ENCODE results near the gene CSNK2A2. TPM values are rescaled to one million over a fixed set of nuclear protein-coding genes. Genes with fewer than 3 reads are reported as not detected.

CSNK2A2 gene
- total and polyA plus RNA-seq, 10 of the 15 experiments (the other 5 are each of a cell fraction or from before 2014, with no cell fraction given), result 17.4 to 79.1 (median 29.4) TPM

DNA sequence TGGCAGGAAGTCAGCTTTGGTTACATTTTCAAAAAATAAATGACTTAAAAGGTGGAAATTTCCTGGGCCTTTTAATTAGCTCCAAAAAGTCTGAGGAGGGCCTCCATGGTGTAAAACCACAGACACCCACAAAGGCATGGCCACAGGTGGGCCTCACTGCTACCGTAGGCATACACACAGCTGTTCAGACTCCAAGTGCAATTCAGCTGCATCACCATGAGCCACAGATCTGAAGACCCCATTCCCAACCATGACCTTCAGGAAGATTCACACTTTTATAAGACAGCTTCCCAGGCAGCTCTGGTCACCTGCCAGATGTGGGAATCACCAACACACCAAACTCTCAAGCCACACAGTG, 20.6 kb downstream of the CSNK2A2 start:
- DNase-seq (ENCODE audit: low read depth, low spot score) (no peak), FAIRE-seq (no peak), ATAC-seq (no peak)
- in situ Hi-C loops (cut with MboI), result no loop called here
- ChIA-PET POLR2A (interaction anchor here (1.4 kb wide), 1 partner anchor 66 kb away, joined by 3 read pairs; no protein-coding TSS in a partner anchor), CTCF (interaction anchor here (0.9 to 1.8 kb wide), 4 partner anchors 14 to 310 kb away, joined by 3 to 4 read pairs (median 3); no protein-coding TSS in a partner anchor), RAD21 (ENCODE audit: unreplicated experiment) (no interaction called here), SMC1A (ENCODE audit: uncharacterized antibody, unreplicated experiment) (interaction anchor here (0.8 to 2.3 kb wide), 6 partner anchors 9 to 66 kb away, joined by 3 to 8 read pairs (median 4); no protein-coding TSS in a partner anchor)
- no TSS peak for BruUV-seq (replicated peaks)
- no peak overlapping the region for H3K9ac ChIP-seq (ENCODE audit: control insufficient read depth, insufficient read depth, low read length)
- H3K27ac ChIP-seq (ENCODE audit: control insufficient read depth, insufficient read depth), result no peak overlapping the region
- intact Hi-C loops (cut with micrococcal nuclease; ENCODE audit: unreplicated experiment), result no loop called here
- peaks cover 10 to 13% of the 10 kb centered on the region in 2 experiments for H3K36me3 ChIP-seq (ENCODE audit: control insufficient read depth in 2 of 2, insufficient read depth in 2 of 2, low read length in 1 of 2)
- H3K4me3 ChIP-seq, result no peak overlapping the region
- H3K9me3 ChIP-seq (replicated peaks; ENCODE audit: control insufficient read depth, insufficient read depth, low read length), result no peaks in the 10 kb centered on the region
- no peak overlapping the region for H3K4me2 ChIP-seq (ENCODE audit: control insufficient read depth, insufficient read depth)
- H3K4me1 ChIP-seq (ENCODE audit: control insufficient read depth, insufficient read depth, low read length), result no peaks in the 10 kb centered on the region
- WGBS (ENCODE audit: insufficient coverage, insufficient replicate concordance, low lambda C conversion rate, missing lambda C conversion rate), result 100% methylated on average over 1 of the region's 1 CpG
- no peaks in the 10 kb centered on the region for H3K27me3 ChIP-seq (replicated peaks in 1 of 2; ENCODE audit: control insufficient read depth in 2 of 2, insufficient read depth in 2 of 2, low read length in 1 of 2)
- H3K79me2 ChIP-seq (ENCODE audit: control insufficient read depth, insufficient read depth, low read length), result no peaks in the 10 kb centered on the region; the same call in 1 of the 2 replicates
- H4K20me1 ChIP-seq (ENCODE audit: control insufficient read depth, insufficient read depth), result no peaks in the 10 kb centered on the region; the same call in 1 of the 2 replicates
- H2AFZ ChIP-seq (ENCODE audit: control insufficient read depth, low read depth, low read length), result no peak overlapping the region
- TF ChIP-seq HCFC1 (IDR thresholded peaks at IDR 0.05; ENCODE audit: low read length) (no peak), ESRRA (IDR thresholded peaks at IDR 0.05; ENCODE audit: low read length) (no peak), POLR2A (IDR thresholded peaks at IDR 0.05; ENCODE audit: low read depth, low read length) (no peak), WRNIP1 (IDR thresholded peaks at IDR 0.05; ENCODE audit: borderline replicate concordance, low read depth, low read length) (no peak), SRF (IDR thresholded peaks at IDR 0.05; ENCODE audit: low read depth in 2 of 2, low read length in 2 of 2) (no peak), MXI1 (IDR thresholded peaks at IDR 0.05; ENCODE audit: low read depth, low read length) (no peak), POU2F2 (IDR thresholded peaks at IDR 0.05; ENCODE audit: borderline replicate concordance, low read depth, low read length) (no peak), SIX5 (IDR thresholded peaks at IDR 0.05; ENCODE audit: low read depth, low read length, severe bottlenecking) (no peak), ZNF217 (IDR thresholded peaks at IDR 0.05) (no peak), STAT1 (conservative IDR thresholded peaks at IDR 0.05) (no peak), CBX3 (IDR thresholded peaks at IDR 0.05; ENCODE audit: borderline replicate concordance, low read depth) (no peak), ETV6 (conservative IDR thresholded peaks at IDR 0.05 in 1 of 2, IDR thresholded peaks at IDR 0.05 in 1 of 2; ENCODE audit: borderline replicate concordance in 1 of 2, low read depth in 1 of 2) (no peak), RELA (IDR thresholded peaks at IDR 0.05; ENCODE audit: borderline replicate concordance, partially characterized antibody) (no peak), MTA2 (IDR thresholded peaks at IDR 0.05; ENCODE audit: low read depth) (no peak), ZNF622 (IDR thresholded peaks at IDR 0.05) (no peak)
- TF ChIP-seq, protein P1, sequence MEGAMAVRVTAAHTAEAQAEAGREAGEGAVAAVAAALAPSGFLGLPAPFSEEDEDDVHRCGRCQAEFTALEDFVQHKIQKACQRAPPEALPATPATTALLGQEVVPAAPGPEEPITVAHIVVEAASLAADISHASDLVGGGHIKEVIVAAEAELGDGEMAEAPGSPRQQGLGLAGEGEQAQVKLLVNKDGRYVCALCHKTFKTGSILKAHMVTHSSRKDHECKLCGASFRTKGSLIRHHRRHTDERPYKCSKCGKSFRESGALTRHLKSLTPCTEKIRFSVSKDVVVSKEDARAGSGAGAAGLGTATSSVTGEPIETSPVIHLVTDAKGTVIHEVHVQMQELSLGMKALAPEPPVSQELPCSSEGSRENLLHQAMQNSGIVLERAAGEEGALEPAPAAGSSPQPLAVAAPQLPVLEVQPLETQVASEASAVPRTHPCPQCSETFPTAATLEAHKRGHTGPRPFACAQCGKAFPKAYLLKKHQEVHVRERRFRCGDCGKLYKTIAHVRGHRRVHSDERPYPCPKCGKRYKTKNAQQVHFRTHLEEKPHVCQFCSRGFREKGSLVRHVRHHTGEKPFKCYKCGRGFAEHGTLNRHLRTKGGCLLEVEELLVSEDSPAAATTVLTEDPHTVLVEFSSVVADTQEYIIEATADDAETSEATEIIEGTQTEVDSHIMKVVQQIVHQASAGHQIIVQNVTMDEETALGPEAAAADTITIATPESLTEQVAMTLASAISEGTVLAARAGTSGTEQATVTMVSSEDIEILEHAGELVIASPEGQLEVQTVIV (IDR thresholded peaks at IDR 0.05; ENCODE audit: borderline replicate concordance, partially characterized antibody), result no peak
- TF ChIP-seq, protein P2, sequence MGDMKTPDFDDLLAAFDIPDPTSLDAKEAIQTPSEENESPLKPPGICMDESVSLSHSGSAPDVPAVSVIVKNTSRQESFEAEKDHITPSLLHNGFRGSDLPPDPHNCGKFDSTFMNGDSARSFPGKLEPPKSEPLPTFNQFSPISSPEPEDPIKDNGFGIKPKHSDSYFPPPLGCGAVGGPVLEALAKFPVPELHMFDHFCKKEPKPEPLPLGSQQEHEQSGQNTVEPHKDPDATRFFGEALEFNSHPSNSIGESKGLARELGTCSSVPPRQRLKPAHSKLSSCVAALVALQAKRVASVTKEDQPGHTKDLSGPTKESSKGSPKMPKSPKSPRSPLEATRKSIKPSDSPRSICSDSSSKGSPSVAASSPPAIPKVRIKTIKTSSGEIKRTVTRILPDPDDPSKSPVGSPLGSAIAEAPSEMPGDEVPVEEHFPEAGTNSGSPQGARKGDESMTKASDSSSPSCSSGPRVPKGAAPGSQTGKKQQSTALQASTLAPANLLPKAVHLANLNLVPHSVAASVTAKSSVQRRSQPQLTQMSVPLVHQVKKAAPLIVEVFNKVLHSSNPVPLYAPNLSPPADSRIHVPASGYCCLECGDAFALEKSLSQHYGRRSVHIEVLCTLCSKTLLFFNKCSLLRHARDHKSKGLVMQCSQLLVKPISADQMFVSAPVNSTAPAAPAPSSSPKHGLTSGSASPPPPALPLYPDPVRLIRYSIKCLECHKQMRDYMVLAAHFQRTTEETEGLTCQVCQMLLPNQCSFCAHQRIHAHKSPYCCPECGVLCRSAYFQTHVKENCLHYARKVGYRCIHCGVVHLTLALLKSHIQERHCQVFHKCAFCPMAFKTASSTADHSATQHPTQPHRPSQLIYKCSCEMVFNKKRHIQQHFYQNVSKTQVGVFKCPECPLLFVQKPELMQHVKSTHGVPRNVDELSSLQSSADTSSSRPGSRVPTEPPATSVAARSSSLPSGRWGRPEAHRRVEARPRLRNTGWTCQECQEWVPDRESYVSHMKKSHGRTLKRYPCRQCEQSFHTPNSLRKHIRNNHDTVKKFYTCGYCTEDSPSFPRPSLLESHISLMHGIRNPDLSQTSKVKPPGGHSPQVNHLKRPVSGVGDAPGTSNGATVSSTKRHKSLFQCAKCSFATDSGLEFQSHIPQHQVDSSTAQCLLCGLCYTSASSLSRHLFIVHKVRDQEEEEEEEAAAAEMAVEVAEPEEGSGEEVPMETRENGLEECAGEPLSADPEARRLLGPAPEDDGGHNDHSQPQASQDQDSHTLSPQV (IDR thresholded peaks at IDR 0.05), result no peak
- TF ChIP-seq, protein P3, sequence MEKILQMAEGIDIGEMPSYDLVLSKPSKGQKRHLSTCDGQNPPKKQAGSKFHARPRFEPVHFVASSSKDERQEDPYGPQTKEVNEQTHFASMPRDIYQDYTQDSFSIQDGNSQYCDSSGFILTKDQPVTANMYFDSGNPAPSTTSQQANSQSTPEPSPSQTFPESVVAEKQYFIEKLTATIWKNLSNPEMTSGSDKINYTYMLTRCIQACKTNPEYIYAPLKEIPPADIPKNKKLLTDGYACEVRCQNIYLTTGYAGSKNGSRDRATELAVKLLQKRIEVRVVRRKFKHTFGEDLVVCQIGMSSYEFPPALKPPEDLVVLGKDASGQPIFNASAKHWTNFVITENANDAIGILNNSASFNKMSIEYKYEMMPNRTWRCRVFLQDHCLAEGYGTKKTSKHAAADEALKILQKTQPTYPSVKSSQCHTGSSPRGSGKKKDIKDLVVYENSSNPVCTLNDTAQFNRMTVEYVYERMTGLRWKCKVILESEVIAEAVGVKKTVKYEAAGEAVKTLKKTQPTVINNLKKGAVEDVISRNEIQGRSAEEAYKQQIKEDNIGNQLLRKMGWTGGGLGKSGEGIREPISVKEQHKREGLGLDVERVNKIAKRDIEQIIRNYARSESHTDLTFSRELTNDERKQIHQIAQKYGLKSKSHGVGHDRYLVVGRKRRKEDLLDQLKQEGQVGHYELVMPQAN (conservative IDR thresholded peaks at IDR 0.05), result no peak

All from GM12878 (cell line).